Inflammatory macrophage treated with lipopolysaccharide for 1 hour (primary cell): Measurements from ENCODE around the gene ITLN1.
"Not testable (repeated sequence)": the region's sequence is repeated elsewhere in the genome, so short reads cannot be mapped to it uniquely, and the experiment has no call there.

ENCODE experiments used
- DNase-seq, 2 donors: peaks; one replicate each; pipeline ENCODE4 v3.0.0-alpha.2; 2020 to 2022

ITLN1 gene

DNA sequence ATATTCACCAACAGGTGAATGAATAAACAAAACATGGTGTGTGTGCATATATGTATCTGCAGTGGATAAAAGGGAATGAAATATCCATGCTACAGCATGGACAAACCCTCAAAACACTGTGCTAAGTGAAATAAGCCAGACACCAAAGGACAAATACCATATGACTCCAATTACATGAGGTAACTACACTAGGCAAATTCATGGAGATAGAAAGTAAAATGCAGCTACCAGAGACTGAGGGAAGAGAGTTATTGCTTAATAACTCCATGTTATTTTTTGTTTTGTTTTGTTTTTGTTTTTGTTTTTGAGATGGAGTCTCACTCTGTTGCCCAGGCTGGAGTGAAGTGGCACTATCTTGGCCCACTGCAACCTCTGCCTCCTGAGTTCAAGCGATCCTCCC, 2.4 kb downstream of the ITLN1 start:
- peak in 1 of 2 donors; percentile 55 for DNase-seq

DNA sequence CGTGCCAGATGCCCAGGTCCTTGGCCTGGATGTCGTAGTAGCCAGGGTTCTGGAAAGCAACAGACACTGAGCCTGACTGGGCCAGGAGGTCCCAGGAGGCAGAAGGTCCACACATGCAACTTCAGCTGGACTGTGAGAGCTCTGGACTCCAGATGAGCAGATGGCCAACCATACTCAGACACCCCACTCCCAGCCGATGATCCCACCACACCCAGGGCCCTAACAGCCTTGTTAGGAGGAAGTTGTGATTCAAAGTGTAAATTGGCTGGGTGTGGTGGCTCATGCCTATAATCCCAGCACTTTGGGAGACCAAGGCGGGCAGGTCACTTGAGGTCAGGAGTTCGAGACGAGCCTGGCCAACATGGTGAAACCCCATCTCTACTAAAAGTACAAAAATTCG, 3.7 kb downstream of the ITLN1 start:
- not testable (repeated sequence) for DNase-seq

DNA sequence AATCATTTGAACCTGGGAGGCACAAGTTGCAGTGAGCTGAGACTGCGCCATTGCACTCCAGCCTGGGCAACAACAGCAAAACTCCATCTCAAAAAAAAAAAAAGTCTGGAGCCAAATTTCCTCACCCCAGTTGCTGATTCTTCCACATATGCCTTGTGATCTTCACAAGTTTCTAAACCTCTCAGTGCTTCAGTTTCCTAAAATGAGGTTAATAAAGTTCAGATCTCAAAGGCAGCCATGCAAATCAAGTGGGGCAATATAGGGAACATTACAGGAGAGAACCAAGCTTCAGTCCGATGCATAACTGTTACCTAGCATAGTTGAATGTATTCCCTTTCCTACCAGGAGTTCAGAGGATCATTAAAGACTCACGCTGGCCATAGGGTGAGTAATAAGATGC, 4.8 kb downstream of the ITLN1 start:
- DNase-seq: peak; percentile 69 to 90

- no peak for DNase-seq
These were observed 5.9 kb downstream of the ITLN1 start for GRCh38 chr1:160879056-160879455.

GRCh38 chr1:160877221-160877620, 7.8 kb downstream of the ITLN1 start:
- no peak for DNase-seq

DNA sequence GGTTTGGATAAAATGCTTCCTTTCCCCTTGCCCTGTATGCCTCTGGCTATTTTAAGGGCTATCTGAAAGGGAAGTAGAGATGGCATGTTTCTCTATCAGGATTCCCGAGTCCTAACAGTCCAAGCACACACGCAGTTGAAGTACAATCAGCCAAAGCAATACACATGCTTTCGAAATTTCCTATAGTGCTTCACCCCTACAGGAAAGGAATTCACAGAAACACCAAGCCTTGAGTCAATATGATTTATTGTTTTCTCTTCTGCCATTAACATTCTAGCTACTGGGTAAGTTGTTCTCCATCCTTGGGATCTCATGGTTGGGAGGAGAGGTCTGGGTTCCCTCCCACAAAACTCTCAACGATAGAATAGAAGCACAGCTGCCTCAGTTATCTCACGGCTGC, 8.7 kb downstream of the ITLN1 start:
- DNase-seq: peak in 1 of 2 donors; percentile 37

GRCh38 chr1:160875591-160875990, 9.4 kb downstream of the ITLN1 start:
- peak in 1 of 2 donors; percentile 30 for DNase-seq

DNA sequence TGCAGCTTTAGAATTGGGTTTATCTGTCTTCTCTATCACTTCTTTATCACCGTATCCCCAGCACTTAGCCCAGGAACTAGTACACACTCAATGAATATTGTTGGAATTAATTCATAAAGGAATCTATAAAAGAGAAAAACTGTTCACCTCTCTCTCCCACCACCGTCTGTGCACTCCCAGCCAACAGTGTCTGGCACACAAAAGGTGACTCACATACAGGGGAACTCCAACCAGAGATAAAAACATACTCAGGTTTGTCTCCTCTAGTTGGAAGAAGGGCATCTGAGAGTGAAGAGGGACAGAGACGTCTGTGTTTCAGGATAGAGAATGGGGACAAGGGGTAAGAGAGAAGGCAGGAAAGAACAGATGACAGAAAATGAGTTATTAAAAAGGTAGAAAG, 10.0 kb downstream of the ITLN1 start:
- DNase-seq: no peak

- DNase-seq: peak; percentile 35 to 37
These were observed 16.8 kb downstream of the ITLN1 start for GRCh38 chr1:160868141-160868540.

DNA sequence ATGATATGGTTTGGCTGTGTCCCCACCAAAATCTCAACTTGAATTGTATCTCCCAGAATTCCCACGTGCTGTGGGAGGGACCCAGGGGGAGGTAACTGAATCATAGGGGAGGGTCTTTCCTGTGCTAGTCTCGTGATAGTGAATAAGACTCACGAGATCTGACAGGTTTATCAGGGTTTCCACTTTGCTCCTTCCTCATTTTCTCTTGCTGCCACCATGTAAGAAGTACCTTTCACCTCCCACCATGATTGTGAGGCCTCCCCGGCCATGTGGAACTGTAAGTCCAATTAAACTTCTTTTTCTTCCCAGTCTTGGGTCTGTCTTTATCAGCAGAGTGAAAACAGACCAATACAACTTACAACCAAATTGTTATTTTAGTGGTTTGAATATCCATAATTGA, 17.3 kb downstream of the ITLN1 start:
- not testable (repeated sequence) for DNase-seq

GRCh38 chr1:160866695-160867260, 18.2 kb downstream of the ITLN1 start:
- DNase-seq: no peak

DNA sequence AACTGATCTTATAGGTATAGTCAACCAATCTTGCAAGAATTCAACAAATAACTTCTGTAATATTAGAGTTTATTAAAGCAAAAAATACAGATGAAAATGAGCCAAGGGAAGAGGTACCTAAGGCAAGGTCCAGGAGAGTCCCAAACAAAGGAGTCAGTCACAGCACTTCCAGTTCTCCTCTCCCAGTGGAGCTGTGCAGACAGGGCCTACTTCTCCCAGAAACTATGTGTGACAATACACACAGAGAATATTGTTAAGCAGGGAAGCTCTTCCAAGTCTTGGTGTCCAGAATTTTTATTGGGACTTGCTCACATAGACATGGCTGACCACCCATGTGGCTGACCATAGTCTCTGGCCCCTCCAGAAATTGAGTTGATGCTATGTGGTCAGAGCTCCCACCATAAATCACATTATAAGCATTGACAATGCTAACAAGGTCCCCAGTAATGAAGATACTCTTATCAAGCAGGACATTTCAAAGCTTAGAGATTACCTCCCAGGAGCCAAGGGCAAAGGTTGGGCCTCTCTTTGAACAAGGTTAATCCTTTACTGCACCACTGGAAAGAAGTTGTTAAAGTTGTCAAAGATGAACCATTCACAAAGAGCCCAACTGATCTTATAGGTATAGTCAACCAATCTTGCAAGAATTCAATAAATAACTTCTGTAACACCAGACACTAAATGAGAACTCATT, 18.8 kb downstream of the ITLN1 start:
- no peak for DNase-seq

GRCh38 chr1:160865337-160865736, 19.6 kb downstream of the ITLN1 start:
- DNase-seq: no peak

DNA sequence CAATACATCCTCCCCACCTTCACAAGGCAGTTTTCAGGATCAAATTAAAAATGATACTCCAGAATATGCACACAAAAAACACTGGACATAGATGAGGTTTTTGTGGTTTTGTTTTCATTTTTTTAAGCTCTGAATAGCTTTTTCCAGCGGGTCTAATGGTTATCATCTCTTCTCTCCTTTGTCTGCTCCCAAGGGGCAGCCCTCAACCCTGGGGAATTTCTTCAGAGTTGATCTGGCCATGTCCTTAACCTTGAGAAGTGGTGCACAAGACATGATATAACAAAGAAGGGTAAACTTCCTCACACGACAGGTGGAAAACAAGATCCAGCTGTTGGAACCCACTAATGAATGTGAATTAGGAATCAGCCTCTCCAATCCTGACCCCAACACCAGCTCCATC, 20.8 kb downstream of the ITLN1 start:
- no peak for DNase-seq

- DNase-seq: peak in 1 of 2 donors; percentile 48
These were observed 21.2 kb downstream of the ITLN1 start for GRCh38 chr1:160863774-160864131.

- peak; percentile 64 to 66 for DNase-seq
These were observed 21.8 kb downstream of the ITLN1 start for GRCh38 chr1:160863061-160863773.

- peak; percentile 92 to 96 for DNase-seq
These were observed 22.5 kb downstream of the ITLN1 start, which contains the start of gene CD244 for GRCh38 chr1:160862203-160863060. CD244 (minus strand) TSS chr1:160862887; CDS start chr1:160862677, 210 bp downstream.

DNA sequence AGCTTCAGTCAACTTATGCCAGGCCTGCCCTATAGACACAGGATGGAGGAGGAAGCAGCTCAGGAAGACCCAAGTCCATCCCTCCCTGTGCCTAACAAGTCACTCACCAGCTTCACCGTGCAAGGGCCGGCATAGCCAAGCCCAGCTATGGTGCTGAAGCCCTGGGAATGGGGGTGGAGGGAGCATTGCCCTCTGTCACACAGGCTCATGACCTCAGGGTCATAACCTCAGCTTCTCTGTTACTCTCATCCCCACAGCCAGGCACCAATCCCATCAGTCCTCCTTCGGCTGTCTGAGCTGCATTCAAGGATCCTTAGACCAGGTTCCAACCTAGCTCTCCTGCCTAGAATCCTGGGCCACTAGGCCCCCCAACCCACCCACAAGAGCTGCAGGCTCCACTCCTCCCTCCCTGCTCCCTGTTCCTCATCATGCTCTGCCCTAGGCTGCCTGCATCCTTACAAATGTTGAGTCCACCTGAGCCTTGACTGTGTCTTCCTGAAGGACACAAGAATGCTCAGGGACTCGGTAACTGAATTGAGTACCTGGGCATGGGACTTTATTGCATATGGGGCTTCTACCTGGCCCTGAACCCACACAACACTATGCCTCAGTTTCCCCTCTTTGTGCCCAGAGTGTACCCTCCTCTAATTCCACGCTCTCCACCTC, 24.0 kb downstream of the ITLN1 start:
- no peak for DNase-seq

DNA sequence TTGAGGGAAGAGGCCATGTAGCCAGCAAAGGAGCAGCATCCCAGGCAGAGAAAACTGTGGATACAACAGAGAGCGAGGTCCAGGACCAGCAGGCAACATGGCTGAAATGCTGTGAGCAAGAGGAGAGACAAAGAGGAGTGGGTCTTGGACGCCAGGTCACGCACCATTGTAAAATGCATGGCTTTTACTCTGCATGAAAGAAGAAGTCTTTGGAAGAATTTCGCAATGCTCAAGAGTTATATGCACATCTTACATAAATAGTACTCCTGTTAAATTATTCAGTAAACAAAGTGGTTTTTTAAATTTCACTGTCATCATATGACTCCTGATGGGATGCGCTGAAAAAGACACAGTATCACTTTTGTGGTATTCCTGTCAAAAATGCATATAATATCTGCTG, 25.8 kb downstream of the ITLN1 start:
- peak; percentile 60 to 63 for DNase-seq

DNA sequence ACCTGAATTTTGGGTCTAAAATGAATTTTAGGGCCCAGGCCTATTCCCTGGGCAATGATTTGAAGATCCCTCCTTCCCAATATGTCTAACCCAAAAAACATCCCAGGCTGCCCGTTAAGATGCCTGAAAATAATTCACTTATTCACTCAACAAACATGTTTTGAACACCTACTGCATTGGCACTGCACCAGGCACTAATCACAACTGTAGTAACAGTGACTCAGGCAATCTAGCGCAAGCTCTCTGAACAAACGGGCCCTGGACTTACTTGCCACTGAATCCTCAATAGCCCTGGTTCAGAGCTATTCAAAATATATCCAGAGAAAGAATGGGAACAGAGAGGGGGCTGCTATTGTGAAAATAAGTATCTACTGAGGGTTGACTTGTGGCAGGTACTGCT, 26.5 kb downstream of the ITLN1 start:
- DNase-seq: no peak

DNA sequence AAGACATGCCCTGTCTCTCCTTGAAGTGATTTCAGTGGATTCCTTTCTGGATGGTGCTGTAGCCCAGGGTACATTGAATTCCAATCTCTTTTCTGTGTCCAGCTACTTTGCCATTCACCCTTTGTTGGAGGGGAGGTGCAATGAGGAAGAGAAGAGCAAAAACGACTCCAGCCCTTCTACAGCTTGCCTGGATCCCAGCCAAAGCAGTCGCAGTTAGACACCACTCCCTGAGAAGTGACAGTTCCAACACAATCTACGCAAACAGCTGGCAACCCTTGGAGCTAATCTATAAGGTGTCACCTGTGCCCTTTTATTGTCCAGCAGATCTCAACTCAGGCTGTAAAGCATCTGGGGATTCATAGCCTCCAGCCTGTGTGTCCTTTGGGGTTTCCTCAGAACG, 26.9 kb downstream of the ITLN1 start:
- no peak for DNase-seq

DNA sequence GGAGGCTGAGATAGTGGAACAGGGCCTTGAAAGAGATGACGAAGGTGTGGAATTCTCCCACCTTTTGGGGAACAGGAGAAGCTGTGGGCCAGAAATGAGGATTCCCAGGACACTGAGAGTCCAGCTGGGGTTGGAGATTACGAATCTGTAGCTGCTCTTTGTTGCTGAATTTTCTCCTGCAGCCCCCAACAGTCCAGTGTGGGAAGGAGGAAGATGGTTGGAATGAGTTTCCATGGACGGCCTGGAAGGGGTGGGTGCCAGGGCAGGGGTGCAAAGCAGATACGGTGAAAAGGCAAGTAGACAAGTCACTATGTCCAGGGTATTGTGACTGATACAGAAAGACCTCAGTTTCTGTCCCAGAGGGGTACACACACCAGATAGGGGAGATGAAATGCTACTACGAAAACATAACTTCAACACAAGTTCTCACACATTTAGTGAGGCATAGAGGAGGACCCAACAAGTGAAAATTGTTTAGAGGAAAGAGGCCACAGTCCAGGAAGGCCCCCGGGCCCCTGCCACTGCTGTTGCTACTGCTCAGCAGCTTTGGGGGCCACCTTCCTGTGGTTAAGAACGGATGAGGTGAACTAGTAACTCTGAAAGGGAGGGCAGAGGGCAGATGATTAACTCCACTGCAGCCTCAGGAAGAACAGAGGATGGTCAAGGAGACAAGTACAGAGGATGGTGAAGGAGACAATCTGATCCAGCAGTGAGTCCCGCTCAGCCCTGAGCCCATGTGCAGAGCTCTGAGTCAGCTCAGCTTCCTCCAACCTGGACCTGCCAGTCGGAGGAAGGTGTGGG, 29.6 kb downstream of the ITLN1 start:
- DNase-seq: no peak
